ENCODE results near the gene HERC4. TPM values are rescaled to one million over a fixed set of nuclear protein-coding genes. Genes with fewer than 3 reads are reported as not detected.

Gene HERC4
- total and polyA plus RNA-seq, 9 of the 15 experiments (the other 6 are each of a cell fraction or from before 2014, with no cell fraction given): 12.5 to 33.5 (median 22.8) TPM

DNA sequence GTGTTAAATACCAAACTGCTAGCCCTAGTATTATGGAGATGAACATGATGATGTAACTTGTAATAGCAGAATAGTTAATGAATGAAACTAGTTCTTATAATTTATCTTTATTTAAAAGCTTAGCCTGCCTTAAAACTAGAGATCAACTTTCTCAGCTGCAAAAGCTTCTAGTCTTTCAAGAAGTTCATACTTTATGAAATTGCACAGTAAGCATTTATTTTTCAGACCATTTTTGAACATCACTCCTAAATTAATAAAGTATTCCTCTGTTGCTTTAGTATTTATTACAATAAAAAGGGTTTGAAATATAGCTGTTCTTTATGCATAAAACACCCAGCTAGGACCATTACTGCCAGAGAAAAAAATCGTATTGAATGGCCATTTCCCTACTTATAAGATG lies 157.4 kb downstream of the HERC4 start:
- intact Hi-C loops (cut with micrococcal nuclease): no loop called here
- TF ChIP-seq POLR2B (IDR thresholded peaks at IDR 0.05; ENCODE audit: low read depth, partially characterized antibody) (no peak), MAFF (IDR thresholded peaks at IDR 0.05; ENCODE audit: low read length) (peak; percentile 94), SREBF2 (CRISPR knock-in tag; IDR thresholded peaks at IDR 0.05) (no peak), PTTG1 (tag; IDR thresholded peaks at IDR 0.05; ENCODE audit: low read depth) (no peak), MAFG (tag; conservative IDR thresholded peaks at IDR 0.05) (peak; percentile 92), MAFK (IDR thresholded peaks at IDR 0.05; ENCODE audit: low read length) (peak; percentile 95), ZNF12 (CRISPR knock-in tag; IDR thresholded peaks at IDR 0.05) (no peak), NCOA4 (IDR thresholded peaks at IDR 0.05; ENCODE audit: partially characterized antibody) (no peak), SUPT5H (IDR thresholded peaks at IDR 0.05) (no peak), LCOR (CRISPR knock-in tag; IDR thresholded peaks at IDR 0.05) (no peak)
- TF ChIP-seq, protein P1, sequence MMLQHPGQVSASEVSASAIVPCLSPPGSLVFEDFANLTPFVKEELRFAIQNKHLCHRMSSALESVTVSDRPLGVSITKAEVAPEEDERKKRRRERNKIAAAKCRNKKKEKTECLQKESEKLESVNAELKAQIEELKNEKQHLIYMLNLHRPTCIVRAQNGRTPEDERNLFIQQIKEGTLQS (IDR thresholded peaks at IDR 0.05): 0 out of 2 replicates have a peak, but pooled peaks have one; percentile 40
- TF ChIP-seq, protein P1 (CRISPR knock-in tag; conservative IDR thresholded peaks at IDR 0.05): no peak
- TF ChIP-seq, protein P2, sequence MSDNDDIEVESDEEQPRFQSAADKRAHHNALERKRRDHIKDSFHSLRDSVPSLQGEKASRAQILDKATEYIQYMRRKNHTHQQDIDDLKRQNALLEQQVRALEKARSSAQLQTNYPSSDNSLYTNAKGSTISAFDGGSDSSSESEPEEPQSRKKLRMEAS (CRISPR knock-in tag; IDR thresholded peaks at IDR 0.05): no peak
- TF ChIP-seq, protein P3, sequence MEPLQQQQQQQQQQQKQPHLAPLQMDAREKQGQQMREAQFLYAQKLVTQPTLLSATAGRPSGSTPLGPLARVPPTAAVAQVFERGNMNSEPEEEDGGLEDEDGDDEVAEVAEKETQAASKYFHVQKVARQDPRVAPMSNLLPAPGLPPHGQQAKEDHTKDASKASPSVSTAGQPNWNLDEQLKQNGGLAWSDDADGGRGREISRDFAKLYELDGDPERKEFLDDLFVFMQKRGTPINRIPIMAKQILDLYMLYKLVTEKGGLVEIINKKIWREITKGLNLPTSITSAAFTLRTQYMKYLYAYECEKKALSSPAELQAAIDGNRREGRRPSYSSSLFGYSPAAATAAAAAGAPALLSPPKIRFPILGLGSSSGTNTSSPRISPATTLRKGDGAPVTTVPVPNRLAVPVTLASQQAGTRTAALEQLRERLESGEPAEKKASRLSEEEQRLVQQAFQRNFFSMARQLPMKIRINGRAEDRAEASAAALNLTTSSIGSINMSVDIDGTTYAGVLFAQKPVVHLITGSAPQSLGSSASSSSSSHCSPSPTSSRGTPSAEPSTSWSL (CRISPR knock-in tag; IDR thresholded peaks at IDR 0.05; ENCODE audit: borderline replicate concordance): no peak
- TF ChIP-seq, protein P4, sequence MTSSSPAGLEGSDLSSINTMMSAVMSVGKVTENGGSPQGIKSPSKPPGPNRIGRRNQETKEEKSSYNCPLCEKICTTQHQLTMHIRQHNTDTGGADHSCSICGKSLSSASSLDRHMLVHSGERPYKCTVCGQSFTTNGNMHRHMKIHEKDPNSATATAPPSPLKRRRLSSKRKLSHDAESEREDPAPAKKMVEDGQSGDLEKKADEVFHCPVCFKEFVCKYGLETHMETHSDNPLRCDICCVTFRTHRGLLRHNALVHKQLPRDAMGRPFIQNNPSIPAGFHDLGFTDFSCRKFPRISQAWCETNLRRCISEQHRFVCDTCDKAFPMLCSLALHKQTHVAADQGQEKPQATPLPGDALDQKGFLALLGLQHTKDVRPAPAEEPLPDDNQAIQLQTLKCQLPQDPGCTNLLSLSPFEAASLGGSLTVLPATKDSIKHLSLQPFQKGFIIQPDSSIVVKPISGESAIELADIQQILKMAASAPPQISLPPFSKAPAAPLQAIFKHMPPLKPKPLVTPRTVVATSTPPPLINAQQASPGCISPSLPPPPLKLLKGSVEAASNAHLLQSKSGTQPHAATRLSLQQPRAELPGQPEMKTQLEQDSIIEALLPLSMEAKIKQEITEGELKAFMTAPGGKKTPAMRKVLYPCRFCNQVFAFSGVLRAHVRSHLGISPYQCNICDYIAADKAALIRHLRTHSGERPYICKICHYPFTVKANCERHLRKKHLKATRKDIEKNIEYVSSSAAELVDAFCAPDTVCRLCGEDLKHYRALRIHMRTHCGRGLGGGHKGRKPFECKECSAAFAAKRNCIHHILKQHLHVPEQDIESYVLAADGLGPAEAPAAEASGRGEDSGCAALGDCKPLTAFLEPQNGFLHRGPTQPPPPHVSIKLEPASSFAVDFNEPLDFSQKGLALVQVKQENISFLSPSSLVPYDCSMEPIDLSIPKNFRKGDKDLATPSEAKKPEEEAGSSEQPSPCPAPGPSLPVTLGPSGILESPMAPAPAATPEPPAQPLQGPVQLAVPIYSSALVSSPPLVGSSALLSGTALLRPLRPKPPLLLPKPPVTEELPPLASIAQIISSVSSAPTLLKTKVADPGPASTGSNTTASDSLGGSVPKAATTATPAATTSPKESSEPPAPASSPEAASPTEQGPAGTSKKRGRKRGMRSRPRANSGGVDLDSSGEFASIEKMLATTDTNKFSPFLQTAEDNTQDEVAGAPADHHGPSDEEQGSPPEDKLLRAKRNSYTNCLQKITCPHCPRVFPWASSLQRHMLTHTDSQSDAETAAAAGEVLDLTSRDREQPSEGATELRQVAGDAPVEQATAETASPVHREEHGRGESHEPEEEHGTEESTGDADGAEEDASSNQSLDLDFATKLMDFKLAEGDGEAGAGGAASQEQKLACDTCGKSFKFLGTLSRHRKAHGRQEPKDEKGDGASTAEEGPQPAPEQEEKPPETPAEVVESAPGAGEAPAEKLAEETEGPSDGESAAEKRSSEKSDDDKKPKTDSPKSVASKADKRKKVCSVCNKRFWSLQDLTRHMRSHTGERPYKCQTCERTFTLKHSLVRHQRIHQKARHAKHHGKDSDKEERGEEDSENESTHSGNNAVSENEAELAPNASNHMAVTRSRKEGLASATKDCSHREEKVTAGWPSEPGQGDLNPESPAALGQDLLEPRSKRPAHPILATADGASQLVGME (CRISPR knock-in tag; IDR thresholded peaks at IDR 0.05): no peak

More for the DNA sequence above, 157.4 kb downstream of the HERC4 start:
- no TSS peak for BruUV-seq (replicated peaks)
- no peak overlapping the region for H3K4me2 ChIP-seq (ENCODE audit: insufficient read depth, low read length)
- DNase-seq (ENCODE audit: extremely low read depth in 1 of 4, low spot score in 3 of 4) (no peak), ATAC-seq (no peak), FAIRE-seq (no peak)
- ChIA-PET POLR2A (interaction anchor here (0.8 kb wide), 2 partner anchors 10 to 24 kb away, joined by 3 to 4 read pairs; no protein-coding TSS in a partner anchor), CTCF (ENCODE audit: low intra/inter-chr PET ratio) (no interaction called here)
- H3K27ac ChIP-seq (ENCODE audit: extremely low read depth, low read depth, low read length): no peak overlapping the region
- no peaks in the 10 kb centered on the region for H3K79me2 ChIP-seq (ENCODE audit: control insufficient read depth, insufficient read depth, low read length)
- H3K36me3 ChIP-seq (ENCODE audit: control insufficient read depth, insufficient read depth, low read length): peaks cover 64% of the 10 kb centered on the region
- no peak overlapping the region for H2AFZ ChIP-seq (ENCODE audit: low read depth, low read length)
- no peaks in the 10 kb centered on the region for H3K9me1 ChIP-seq (ENCODE audit: control insufficient read depth, insufficient read depth, low read length)
- no peaks in the 10 kb centered on the region for H3K4me1 ChIP-seq (replicated peaks in 1 of 2; ENCODE audit: control insufficient read depth in 2 of 2, insufficient read depth in 2 of 2, low read length in 2 of 2)
- H4K20me1 ChIP-seq (replicated peaks; ENCODE audit: control insufficient read depth, insufficient read depth, low read length): no peaks in the 10 kb centered on the region
- H3K9ac ChIP-seq (ENCODE audit: insufficient read depth in 1 of 2, low read depth in 2 of 2, low read length in 2 of 2): no peak overlapping the region
- no peaks in the 10 kb centered on the region for H3K27me3 ChIP-seq (ENCODE audit: control insufficient read depth in 2 of 2, insufficient read depth in 2 of 2, low read length in 2 of 2)
- no peak overlapping the region for H3K4me3 ChIP-seq
- in situ Hi-C loops (cut with MboI): no loop called here
- no peaks in the 10 kb centered on the region for H3K9me3 ChIP-seq (replicated peaks; ENCODE audit: control insufficient read depth, insufficient read depth, low read depth, low read length)
- WGBS (ENCODE audit: insufficient coverage, low coverage, missing lambda C conversion rate): 75% methylated on average over 1 of the region's 1 CpG
